ENCODE measurements around the gene FADS3. TPM values are rescaled to one million over a fixed set of nuclear protein-coding genes. Genes with fewer than 3 reads are reported as not detected.

Gene FADS3
- total and polyA plus RNA-seq, 9 of the 15 experiments (the other 6 are each of a cell fraction or from before 2014, with no cell fraction given): 0.97 to 148 (median 92.7) TPM

DNA sequence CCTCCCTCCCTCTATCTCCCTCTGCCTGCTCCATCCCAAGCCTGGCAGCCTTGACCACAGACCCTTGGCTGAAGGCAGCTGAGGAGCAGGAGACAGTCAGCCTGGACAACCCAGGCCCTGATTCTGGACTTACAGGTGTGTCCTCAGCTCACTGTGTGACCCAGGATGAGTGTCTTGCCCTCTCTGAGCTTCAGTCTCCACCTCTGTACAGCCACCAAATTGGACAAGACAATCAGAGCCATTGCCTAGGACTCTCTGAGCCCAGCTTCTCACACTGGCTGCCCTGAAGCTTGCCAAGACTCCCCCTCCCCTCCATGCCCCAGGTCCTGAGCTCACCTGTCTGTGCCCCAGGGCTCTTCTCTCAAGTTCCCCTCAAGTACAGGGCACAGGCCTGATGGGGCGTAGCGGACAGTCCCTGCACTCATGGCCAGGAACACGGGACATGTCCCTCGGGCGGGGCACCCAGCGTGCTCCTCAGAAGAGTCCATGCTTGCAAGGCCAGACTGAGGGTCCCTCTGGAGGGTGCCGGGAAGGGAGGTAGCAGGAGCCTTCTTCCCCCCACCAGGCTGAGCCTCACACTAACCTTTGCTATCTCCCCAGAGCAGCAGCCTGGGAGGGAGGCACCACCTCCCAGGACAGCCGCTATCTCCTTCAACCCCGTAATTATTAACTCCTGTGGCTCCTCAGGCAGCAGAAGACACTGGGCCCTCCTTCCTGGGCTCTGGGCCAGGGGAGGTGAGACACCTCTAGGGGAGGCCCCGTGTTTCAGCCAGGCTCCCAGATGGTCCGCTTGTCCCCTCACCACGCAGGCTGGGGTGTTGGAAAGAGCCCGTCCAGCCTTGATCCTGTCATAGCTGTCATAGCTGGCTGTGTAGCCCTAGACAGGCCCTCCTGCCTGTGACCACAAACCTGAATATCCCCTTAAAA is 28.6 kb upstream of the FADS3 start (continued):
- TF ChIP-seq, protein P1, sequence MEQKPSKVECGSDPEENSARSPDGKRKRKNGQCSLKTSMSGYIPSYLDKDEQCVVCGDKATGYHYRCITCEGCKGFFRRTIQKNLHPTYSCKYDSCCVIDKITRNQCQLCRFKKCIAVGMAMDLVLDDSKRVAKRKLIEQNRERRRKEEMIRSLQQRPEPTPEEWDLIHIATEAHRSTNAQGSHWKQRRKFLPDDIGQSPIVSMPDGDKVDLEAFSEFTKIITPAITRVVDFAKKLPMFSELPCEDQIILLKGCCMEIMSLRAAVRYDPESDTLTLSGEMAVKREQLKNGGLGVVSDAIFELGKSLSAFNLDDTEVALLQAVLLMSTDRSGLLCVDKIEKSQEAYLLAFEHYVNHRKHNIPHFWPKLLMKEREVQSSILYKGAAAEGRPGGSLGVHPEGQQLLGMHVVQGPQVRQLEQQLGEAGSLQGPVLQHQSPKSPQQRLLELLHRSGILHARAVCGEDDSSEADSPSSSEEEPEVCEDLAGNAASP (IDR thresholded peaks at IDR 0.05): no peak
- no peak for TF ChIP-seq FIP1L1 (IDR thresholded peaks at IDR 0.05; ENCODE audit: low read depth, low read length, poor library complexity, severe bottlenecking)
- no peak for TF ChIP-seq ETV1 (tag; conservative IDR thresholded peaks at IDR 0.05; ENCODE audit: low read depth)
- TF ChIP-seq SIN3B (IDR thresholded peaks at IDR 0.05; ENCODE audit: low read depth): no peak
- TF ChIP-seq BCOR (IDR thresholded peaks at IDR 0.05): peak; percentile 99
- TF ChIP-seq, protein P2, sequence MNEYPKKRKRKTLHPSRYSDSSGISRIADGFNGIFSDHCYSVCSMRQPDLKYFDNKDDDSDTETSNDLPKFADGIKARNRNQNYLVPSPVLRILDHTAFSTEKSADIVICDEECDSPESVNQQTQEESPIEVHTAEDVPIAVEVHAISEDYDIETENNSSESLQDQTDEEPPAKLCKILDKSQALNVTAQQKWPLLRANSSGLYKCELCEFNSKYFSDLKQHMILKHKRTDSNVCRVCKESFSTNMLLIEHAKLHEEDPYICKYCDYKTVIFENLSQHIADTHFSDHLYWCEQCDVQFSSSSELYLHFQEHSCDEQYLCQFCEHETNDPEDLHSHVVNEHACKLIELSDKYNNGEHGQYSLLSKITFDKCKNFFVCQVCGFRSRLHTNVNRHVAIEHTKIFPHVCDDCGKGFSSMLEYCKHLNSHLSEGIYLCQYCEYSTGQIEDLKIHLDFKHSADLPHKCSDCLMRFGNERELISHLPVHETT (CRISPR knock-in tag; conservative IDR thresholded peaks at IDR 0.05 in 1 of 2, IDR thresholded peaks at IDR 0.05 in 1 of 2): no peak
- no peak for TF ChIP-seq HNRNPH1 (optimal IDR thresholded peaks at IDR 0.05; ENCODE audit: low read depth, low read length)
- no peak for TF ChIP-seq ZNF174 (CRISPR knock-in tag; IDR thresholded peaks at IDR 0.05)
- TF ChIP-seq, protein P3, sequence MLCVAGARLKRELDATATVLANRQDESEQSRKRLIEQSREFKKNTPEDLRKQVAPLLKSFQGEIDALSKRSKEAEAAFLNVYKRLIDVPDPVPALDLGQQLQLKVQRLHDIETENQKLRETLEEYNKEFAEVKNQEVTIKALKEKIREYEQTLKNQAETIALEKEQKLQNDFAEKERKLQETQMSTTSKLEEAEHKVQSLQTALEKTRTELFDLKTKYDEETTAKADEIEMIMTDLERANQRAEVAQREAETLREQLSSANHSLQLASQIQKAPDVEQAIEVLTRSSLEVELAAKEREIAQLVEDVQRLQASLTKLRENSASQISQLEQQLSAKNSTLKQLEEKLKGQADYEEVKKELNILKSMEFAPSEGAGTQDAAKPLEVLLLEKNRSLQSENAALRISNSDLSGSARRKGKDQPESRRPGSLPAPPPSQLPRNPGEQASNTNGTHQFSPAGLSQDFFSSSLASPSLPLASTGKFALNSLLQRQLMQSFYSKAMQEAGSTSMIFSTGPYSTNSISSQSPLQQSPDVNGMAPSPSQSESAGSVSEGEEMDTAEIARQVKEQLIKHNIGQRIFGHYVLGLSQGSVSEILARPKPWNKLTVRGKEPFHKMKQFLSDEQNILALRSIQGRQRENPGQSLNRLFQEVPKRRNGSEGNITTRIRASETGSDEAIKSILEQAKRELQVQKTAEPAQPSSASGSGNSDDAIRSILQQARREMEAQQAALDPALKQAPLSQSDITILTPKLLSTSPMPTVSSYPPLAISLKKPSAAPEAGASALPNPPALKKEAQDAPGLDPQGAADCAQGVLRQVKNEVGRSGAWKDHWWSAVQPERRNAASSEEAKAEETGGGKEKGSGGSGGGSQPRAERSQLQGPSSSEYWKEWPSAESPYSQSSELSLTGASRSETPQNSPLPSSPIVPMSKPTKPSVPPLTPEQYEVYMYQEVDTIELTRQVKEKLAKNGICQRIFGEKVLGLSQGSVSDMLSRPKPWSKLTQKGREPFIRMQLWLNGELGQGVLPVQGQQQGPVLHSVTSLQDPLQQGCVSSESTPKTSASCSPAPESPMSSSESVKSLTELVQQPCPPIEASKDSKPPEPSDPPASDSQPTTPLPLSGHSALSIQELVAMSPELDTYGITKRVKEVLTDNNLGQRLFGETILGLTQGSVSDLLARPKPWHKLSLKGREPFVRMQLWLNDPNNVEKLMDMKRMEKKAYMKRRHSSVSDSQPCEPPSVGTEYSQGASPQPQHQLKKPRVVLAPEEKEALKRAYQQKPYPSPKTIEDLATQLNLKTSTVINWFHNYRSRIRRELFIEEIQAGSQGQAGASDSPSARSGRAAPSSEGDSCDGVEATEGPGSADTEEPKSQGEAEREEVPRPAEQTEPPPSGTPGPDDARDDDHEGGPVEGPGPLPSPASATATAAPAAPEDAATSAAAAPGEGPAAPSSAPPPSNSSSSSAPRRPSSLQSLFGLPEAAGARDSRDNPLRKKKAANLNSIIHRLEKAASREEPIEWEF (CRISPR knock-in tag; IDR thresholded peaks at IDR 0.05): no peak
- no peak for TF ChIP-seq THRAP3 (IDR thresholded peaks at IDR 0.05; ENCODE audit: borderline replicate concordance)
- TF ChIP-seq DIDO1 (tag; IDR thresholded peaks at IDR 0.05; ENCODE audit: low read depth): no peak
- no peak for TF ChIP-seq ZNF282 (CRISPR knock-in tag; IDR thresholded peaks at IDR 0.05)
- TF ChIP-seq SAFB (IDR thresholded peaks at IDR 0.05; ENCODE audit: borderline replicate concordance, low read depth, low read length): no peak
- peak; percentile 73; the same call in 1 of the 2 replicates for TF ChIP-seq MYNN (IDR thresholded peaks at IDR 0.05)
- no peak for TF ChIP-seq MYNN (CRISPR knock-in tag; IDR thresholded peaks at IDR 0.05)
- TF ChIP-seq, protein P4, sequence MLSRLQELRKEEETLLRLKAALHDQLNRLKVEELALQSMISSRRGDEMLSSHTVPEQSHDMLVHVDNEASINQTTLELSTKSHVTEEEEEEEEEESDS (CRISPR knock-in tag; IDR thresholded peaks at IDR 0.05): no peak
- TF ChIP-seq, protein P5, sequence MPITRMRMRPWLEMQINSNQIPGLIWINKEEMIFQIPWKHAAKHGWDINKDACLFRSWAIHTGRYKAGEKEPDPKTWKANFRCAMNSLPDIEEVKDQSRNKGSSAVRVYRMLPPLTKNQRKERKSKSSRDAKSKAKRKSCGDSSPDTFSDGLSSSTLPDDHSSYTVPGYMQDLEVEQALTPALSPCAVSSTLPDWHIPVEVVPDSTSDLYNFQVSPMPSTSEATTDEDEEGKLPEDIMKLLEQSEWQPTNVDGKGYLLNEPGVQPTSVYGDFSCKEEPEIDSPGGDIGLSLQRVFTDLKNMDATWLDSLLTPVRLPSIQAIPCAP (CRISPR knock-in tag; IDR thresholded peaks at IDR 0.05; ENCODE audit: borderline replicate concordance): no peak
- TF ChIP-seq PURB (CRISPR knock-in tag; IDR thresholded peaks at IDR 0.05; ENCODE audit: low read depth): no peak
- TF ChIP-seq SOX6 (IDR thresholded peaks at IDR 0.05): peak; percentile 87

All from K562 (cell line).